Heart left ventricle (tissue), 16 donors: ENCODE measurements around the gene RNH1. TPM values are rescaled to one million over a fixed set of nuclear protein-coding genes. Genes with fewer than 3 reads are reported as not detected.
A peak's percentile ranks its signal among the peaks of the same experiment; 100 is the strongest.

Experiments
- ATAC-seq, 4 donors: fragments of 200-7000 bp; cut with Tn5 transposase; one replicate each; pipeline ENCODE4 v1.9.1; 2020 to 2022; ENCODE audit warnings: moderate library complexity in 4 of 4, mild to moderate bottlenecking in 3 of 4, moderate number of reproducible peaks in 1 of 4
- DNase-seq, 5 donors: peaks; one replicate each; pipeline ENCODE4 v3.0.0-alpha.2; 2020
- H3K27ac ChIP-seq, 12 donors: fragments of 200-600 bp; sonication (generic) in 4 of 12; one replicate each; pipeline versions ENCODE4 v1.5.0 to v1.8.0; 2016 to 2022; ENCODE audit warnings: mild to moderate bottlenecking in 2 of 12
- H3K27me3 ChIP-seq, 9 donors: fragments of 200-600 bp; sonication (generic) in 2 of 9; one replicate each; pipeline versions ENCODE4 v1.5.1 to v1.8.0; 2016 to 2022; ENCODE audit warnings: mild to moderate bottlenecking in 3 of 9
- H3K36me3 ChIP-seq, 9 donors: fragments of 200-600 bp; sonication (generic) in 2 of 9; one replicate each; pipeline versions ENCODE4 v1.5.0 to v1.8.0; 2018 to 2022; ENCODE audit warnings: mild to moderate bottlenecking in 2 of 9
- H3K4me1 ChIP-seq, 12 donors: fragments of 200-600 bp; sonication (generic) in 4 of 12; one replicate each; pipeline versions ENCODE4 v1.5.0 to v1.8.0; 2016 to 2022; ENCODE audit warnings: mild to moderate bottlenecking in 3 of 12
- H3K4me3 ChIP-seq, 12 donors: fragments of 200-600 bp; sonication (generic) in 4 of 12; one replicate each; pipeline versions ENCODE4 v1.5.0 to v1.8.0; 2017 to 2022; ENCODE audit warnings: mild to moderate bottlenecking in 9 of 12, moderate library complexity in 4 of 12
- H3K9me3 ChIP-seq, 12 donors: fragments of 200-600 bp; sonication (generic) in 4 of 12; one replicate each; pipeline versions ENCODE4 v1.5.0 to v1.8.0; 2016 to 2022; ENCODE audit warnings: mild to moderate bottlenecking in 1 of 12
- CTCF ChIP-seq, 12 donors: fragments of 200-600 bp; sonication (generic) in 4 of 12; IDR thresholded peaks; one replicate each; pipeline versions ENCODE4 v1.5.0 to v1.8.0; 2018 to 2022; ENCODE audit warnings: antibody characterized with exemption in 12 of 12, mild to moderate bottlenecking in 5 of 12
- POLR2A ChIP-seq, 2 donors: fragments of 450-650 bp; IDR thresholded peaks; one replicate each; pipeline ENCODE4 v1.6.1; 2017; ENCODE audit warnings: antibody characterized with exemption in 2 of 2, mild to moderate bottlenecking in 2 of 2, moderate library complexity in 2 of 2
- WGBS, 4 donors: extraction: QIAGEN DNeasy Blood & Tissue Kit in 2 of 4; methylation state at CpG; one replicate each; pipeline versions ENCODE4 v1.1.5 to v1.1.7; 2013 to 2018; 5-methylcytosine and 5-hydroxymethylcytosine counted together
- intact Hi-C, 10 donors: fragments of 100-400 bp; cut with DNase I; formaldehyde crosslinking; loops; one replicate each; pipeline versions ENCODE4 v1.11.1 to v1.14.2; 2022
- polyA plus RNA-seq, 2 donors: library from polyadenylated mRNA; stranded (reverse); fragments of 200-250 nt; gene quantifications; one replicate each; pipeline ENCODE4 v1.2.3, GENCODE V29; 2013
- total RNA-seq, 9 donors: library from RNA; depleted of rRNA in 2 of 9; stranded (reverse); fragments of >200 nt in 2 of 9; fragmentation: NEBNext Ultra II Directional in 3 of 9; extraction: Animal tissue kit (Norgen Biotek cat#: 25700) in 3 of 9; gene quantifications; one replicate each; pipeline versions ENCODE4 v1.1.0 to v1.2.4, GENCODE V29; 2016 to 2023
- donor health status: ischemic (EF 13 %, LVEDD 7.1; RV severe dilation, severe dysfunction).
- donor health status: healthy with polysubstance abuse.
- donor health status: DM: no; HTN: yes; CAD: no.
- donor health status: DM: no; HTN: no; CAD: no.
- donor health status: ischemic (EF 25% LVEDD 6.9; RV normal size, moderate dysfunction).
- donor health status: ischemic (EF 25% LVEDD 5.7; RV mildly dilated, moderate dysfunction).
- donor health status: healthy.
- donor health status: DM: yes; HTN: yes; CAD: no.
- donor health status: ischemic (EF 35%, LVEDD 5.7; RV mildly dilated, moderate dysfunction).
- donor health status: nonischemic (EF 11% LVEDD 7.7; RV severe dilation, severe dysfunction).
- donor health status: DM: yes; HTN: yes; CAD: no.
- donor health status: PGD.
- donor health status: ischemic (EF 29% LVEDD 5.4; RV normal size, mild dysfunction).
- donor health status: nonischemic (EF 23%, LVEDD 6.1; RV moderate dilation, normal function).

RNH1 gene
- total and polyA plus RNA-seq, 11 donors = 58.2 to 247 (median 158) TPM

- no peaks in the 10 kb centered on the region for H3K27me3 ChIP-seq
- peak overlapping the region in 10 of 12 donors; percentile 28 to 56 (median 41) for H3K4me3 ChIP-seq
- 86 to 89% (median 87%) methylated on average over 23 to 24 of the region's 24 CpGs for WGBS, 4 donors
- H3K4me1 ChIP-seq = peaks cover 0 to 37% (median 21%) of the 10 kb centered on the region in 12 donors
- intact Hi-C loops = loop anchor here in 1 of 10 donors (5.0 to 10.0 kb wide), 2 partner anchors 43 to 255 kb away; partner anchors contain the start of genes BET1L and RIC8A
- H3K36me3 ChIP-seq = peaks cover 0 to 30% (median 7%) of the 10 kb centered on the region in 9 donors
- peak overlapping the region in 11 of 12 donors; percentile 10 to 88 (median 75) for H3K27ac ChIP-seq
- DNase-seq = peak in 1 of 5 donors; percentile 52
- TF ChIP-seq POLR2A (IDR thresholded peaks at IDR 0.05) = no peak
- no peak for TF ChIP-seq CTCF (IDR thresholded peaks at IDR 0.05)
- H3K9me3 ChIP-seq = no peaks in the 10 kb centered on the region
- peak in 3 of 4 donors; percentile 4 to 12 (median 5) for ATAC-seq
Observed at GRCh38 chr11:459511-460220, 47.4 kb downstream of the RNH1 start.

DNA sequence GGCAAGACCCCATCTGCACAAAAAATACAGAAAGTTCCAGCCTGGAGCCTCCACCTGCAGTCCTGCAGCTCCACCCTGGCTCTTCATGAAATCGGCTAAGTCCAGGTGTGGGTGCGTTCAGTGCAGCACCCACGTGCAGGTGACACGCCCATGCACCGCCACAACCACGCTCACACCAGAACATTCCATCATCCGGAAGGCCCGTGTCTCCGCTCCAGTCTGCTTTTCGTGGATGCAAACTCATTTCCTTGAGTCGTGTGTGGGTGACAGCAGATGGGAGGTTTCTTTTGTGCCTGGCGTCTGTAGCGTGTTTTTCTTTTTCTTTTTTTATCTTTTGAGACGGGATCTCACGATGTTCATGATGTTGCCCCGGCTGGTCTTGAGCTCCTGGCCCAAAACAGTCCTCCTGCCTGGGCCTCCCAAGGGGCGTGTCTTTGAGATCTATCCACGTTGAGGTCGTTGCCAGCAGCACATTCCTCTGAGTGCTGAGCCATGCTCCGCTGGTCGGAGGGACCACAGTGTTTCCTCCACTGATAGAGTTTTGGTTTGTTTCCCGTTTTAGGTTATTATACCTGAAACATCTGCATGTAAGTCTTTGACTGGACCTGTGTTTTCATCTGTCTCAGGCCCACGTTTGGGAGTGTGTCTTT, 49.8 kb downstream of the RNH1 start:
- Histone ChIP-seq H3K4me3 (no peak overlapping the region), H3K9me3 (no peaks in the 10 kb centered on the region), H3K4me1 (peaks cover 0 to 38% (median 21%) of the 10 kb centered on the region in 12 donors), H3K36me3 (peaks cover 0 to 34% (median 17%) of the 10 kb centered on the region in 9 donors), H3K27me3 (no peaks in the 10 kb centered on the region), H3K27ac (peak overlapping the region in 1 of 12 donors; percentile 8)
- intact Hi-C loops = loop anchor here in 1 of 10 donors (10.0 kb wide), 1 partner anchor 252 kb away; the partner anchor contains the start of genes BET1L and RIC8A
- DNase-seq (peak in 2 of 5 donors; percentile 12 to 31), ATAC-seq (no peak)
- no peak for TF ChIP-seq CTCF (IDR thresholded peaks at IDR 0.05)
- TF ChIP-seq POLR2A (IDR thresholded peaks at IDR 0.05) = no peak
- WGBS, 4 donors = 74 to 85% (median 78%) methylated on average over 23 of the region's 23 CpGs

GRCh38 chr11:456533-456932, 50.5 kb downstream of the RNH1 start:
- Histone ChIP-seq H3K4me3 (no peak overlapping the region), H3K27me3 (no peaks in the 10 kb centered on the region), H3K9me3 (no peaks in the 10 kb centered on the region), H3K36me3 (peaks cover 0 to 33% (median 19%) of the 10 kb centered on the region in 9 donors), H3K4me1 (peaks cover 0 to 39% (median 19%) of the 10 kb centered on the region in 12 donors), H3K27ac (peak overlapping the region in 7 of 12 donors; percentile 8 to 76 (median 65))
- DNase-seq (peak in 3 of 5 donors; percentile 5 to 40 (median 16)), ATAC-seq (no peak)
- 72 to 82% (median 78%) methylated on average over 5 to 7 of the region's 7 CpGs for WGBS, 4 donors
- intact Hi-C loops = loop anchor here in 1 of 10 donors (10.0 kb wide), 1 partner anchor 252 kb away; the partner anchor contains the start of genes BET1L and RIC8A
- no peak for TF ChIP-seq CTCF (IDR thresholded peaks at IDR 0.05)
- no peak for TF ChIP-seq POLR2A (IDR thresholded peaks at IDR 0.05)
